HEK293 (cell line): ENCODE measurements around the gene ANTKMT.
A peak's percentile ranks its signal among the peaks of the same experiment; 100 is the strongest.

Experiments
- EGR2 ChIP-seq: fragments of 450-650 bp; formaldehyde crosslinking; IDR thresholded peaks from 2 replicates; pipeline ENCODE4 v1.5.1; 2016; ENCODE audit warnings: low read depth, missing biosample characterization, missing genetic modification characterization
- GFI1B ChIP-seq: fragments of 450-650 bp; formaldehyde crosslinking; IDR thresholded peaks from 2 replicates; pipeline ENCODE4 v1.5.1; 2016; ENCODE audit warnings: missing biosample characterization, missing genetic modification characterization
- GLIS1 ChIP-seq: fragments of 450-650 bp; formaldehyde crosslinking; IDR thresholded peaks from 2 replicates; pipeline ENCODE4 v1.5.1; 2016; ENCODE audit warnings: missing biosample characterization, missing genetic modification characterization
- GLIS2 ChIP-seq: fragments of 450-650 bp; formaldehyde crosslinking; IDR thresholded peaks from 2 replicates; pipeline ENCODE4 v1.5.1; 2016; ENCODE audit warnings: missing biosample characterization, missing genetic modification characterization
- IKZF3 ChIP-seq: fragments of 450-650 bp; IDR thresholded peaks from 2 replicates; pipeline ENCODE4 v1.5.0; 2018; ENCODE audit warnings: missing biosample characterization, mild to moderate bottlenecking, missing genetic modification characterization, moderate library complexity
- MYNN ChIP-seq: fragments of 450-650 bp; formaldehyde crosslinking; IDR thresholded peaks from 2 replicates; pipeline ENCODE4 v1.5.1; 2016; ENCODE audit warnings: missing biosample characterization, missing genetic modification characterization, borderline replicate concordance
- SP2 ChIP-seq: fragments of 450-650 bp; formaldehyde crosslinking; IDR thresholded peaks from 2 replicates; pipeline ENCODE4 v1.5.1; 2016; ENCODE audit warnings: missing biosample characterization, missing genetic modification characterization
- SP3 ChIP-seq: fragments of 450-650 bp; formaldehyde crosslinking; IDR thresholded peaks from 2 replicates; pipeline ENCODE4 v1.5.1; 2016; ENCODE audit warnings: missing biosample characterization, missing genetic modification characterization
- SP7 ChIP-seq: fragments of 450-650 bp; formaldehyde crosslinking; IDR thresholded peaks from 2 replicates; pipeline ENCODE4 v1.5.1; 2016; ENCODE audit warnings: missing biosample characterization, missing genetic modification characterization
- ZBTB7A ChIP-seq: fragments of 450-650 bp; formaldehyde crosslinking; IDR thresholded peaks from 2 replicates; pipeline ENCODE4 v1.5.1; 2016; ENCODE audit warnings: low read depth, missing biosample characterization, missing genetic modification characterization
- ZFP37 ChIP-seq: fragments of 450-650 bp; formaldehyde crosslinking; IDR thresholded peaks from 2 replicates; pipeline ENCODE4 v1.5.1; 2016; ENCODE audit warnings: missing biosample characterization, missing genetic modification characterization
- ZNF211 ChIP-seq: fragments of 450-650 bp; formaldehyde crosslinking; IDR thresholded peaks from 2 replicates; pipeline ENCODE4 v1.5.1; 2016; ENCODE audit warnings: low read depth, missing biosample characterization, missing genetic modification characterization
- ZNF24 ChIP-seq: fragments of 450-650 bp; formaldehyde crosslinking; IDR thresholded peaks from 2 replicates; pipeline ENCODE4 v1.5.1; 2016; ENCODE audit warnings: missing biosample characterization, missing genetic modification characterization
- ZNF311 ChIP-seq: fragments of 450-650 bp; formaldehyde crosslinking; IDR thresholded peaks from 2 replicates; pipeline ENCODE4 v1.5.1; 2017; ENCODE audit warnings: missing biosample characterization, missing genetic modification characterization, borderline replicate concordance
- ZNF324 ChIP-seq: fragments of 450-650 bp; formaldehyde crosslinking; IDR thresholded peaks from 2 replicates; pipeline ENCODE4 v1.5.1; 2016; ENCODE audit warnings: missing biosample characterization, missing genetic modification characterization
- ZNF350 ChIP-seq: fragments of 450-650 bp; formaldehyde crosslinking; IDR thresholded peaks from 2 replicates; pipeline ENCODE4 v1.5.0; 2017; ENCODE audit warnings: missing biosample characterization, mild to moderate bottlenecking, missing genetic modification characterization
- ZNF362 ChIP-seq: fragments of 450-650 bp; formaldehyde crosslinking; IDR thresholded peaks from 2 replicates; pipeline ENCODE4 v1.5.1; 2016; ENCODE audit warnings: missing biosample characterization, missing genetic modification characterization
- ZNF37A ChIP-seq: fragments of 450-650 bp; IDR thresholded peaks from 2 replicates; pipeline ENCODE4 v1.5.1; 2018; ENCODE audit warnings: missing biosample characterization, missing genetic modification characterization
- ZNF391 ChIP-seq: fragments of 450-650 bp; formaldehyde crosslinking; IDR thresholded peaks from 2 replicates; pipeline ENCODE4 v1.5.1; 2016; ENCODE audit warnings: low read depth, missing biosample characterization, missing genetic modification characterization, borderline replicate concordance
- ZNF423 ChIP-seq: fragments of 450-650 bp; formaldehyde crosslinking; IDR thresholded peaks from 2 replicates; pipeline ENCODE4 v1.5.1; 2016; ENCODE audit warnings: missing biosample characterization, missing genetic modification characterization
- ZNF544 ChIP-seq: fragments of 450-650 bp; formaldehyde crosslinking; IDR thresholded peaks from 2 replicates; pipeline ENCODE4 v1.5.0; 2017; ENCODE audit warnings: missing biosample characterization, missing genetic modification characterization
- ZNF580 ChIP-seq: fragments of 450-650 bp; formaldehyde crosslinking; IDR thresholded peaks from 2 replicates; pipeline ENCODE4 v1.5.1; 2016; ENCODE audit warnings: missing biosample characterization, missing genetic modification characterization
- ZNF610 ChIP-seq: fragments of 450-650 bp; formaldehyde crosslinking; IDR thresholded peaks from 2 replicates; pipeline ENCODE4 v1.5.1; 2016; ENCODE audit warnings: missing biosample characterization, missing genetic modification characterization, borderline replicate concordance
- ZNF629 ChIP-seq: fragments of 450-650 bp; formaldehyde crosslinking; IDR thresholded peaks from 2 replicates; pipeline ENCODE4 v1.5.1; 2017; ENCODE audit warnings: missing biosample characterization, missing genetic modification characterization
- ZNF645 ChIP-seq: fragments of 450-650 bp; formaldehyde crosslinking; IDR thresholded peaks from 2 replicates; pipeline ENCODE4; 2016; ENCODE audit warnings: missing biosample characterization, missing genetic modification characterization
- ZNF76 ChIP-seq: fragments of 450-650 bp; formaldehyde crosslinking; IDR thresholded peaks from 2 replicates; pipeline ENCODE4; 2016; ENCODE audit warnings: low read depth, missing biosample characterization, missing genetic modification characterization, borderline replicate concordance
- ZNF776 ChIP-seq: fragments of 450-650 bp; formaldehyde crosslinking; IDR thresholded peaks from 2 replicates; pipeline ENCODE4 v1.5.0; 2017; ENCODE audit warnings: missing biosample characterization, missing genetic modification characterization, borderline replicate concordance
- TF ChIP-seq, protein P1 (sequence below): fragments of 450-650 bp; formaldehyde crosslinking; IDR thresholded peaks from 2 replicates; pipeline ENCODE4 v1.5.1; 2016; ENCODE audit warnings: missing biosample characterization, missing genetic modification characterization
- TF ChIP-seq, protein P2 (sequence below): fragments of 450-650 bp; formaldehyde crosslinking; IDR thresholded peaks from 2 replicates; pipeline ENCODE4 v1.5.1; 2016; ENCODE audit warnings: missing biosample characterization, missing genetic modification characterization
- TF ChIP-seq, protein P3 (sequence below): fragments of 450-650 bp; formaldehyde crosslinking; IDR thresholded peaks from 2 replicates; pipeline ENCODE4 v1.5.1; 2016; ENCODE audit warnings: missing biosample characterization, missing genetic modification characterization

Gene ANTKMT

DNA sequence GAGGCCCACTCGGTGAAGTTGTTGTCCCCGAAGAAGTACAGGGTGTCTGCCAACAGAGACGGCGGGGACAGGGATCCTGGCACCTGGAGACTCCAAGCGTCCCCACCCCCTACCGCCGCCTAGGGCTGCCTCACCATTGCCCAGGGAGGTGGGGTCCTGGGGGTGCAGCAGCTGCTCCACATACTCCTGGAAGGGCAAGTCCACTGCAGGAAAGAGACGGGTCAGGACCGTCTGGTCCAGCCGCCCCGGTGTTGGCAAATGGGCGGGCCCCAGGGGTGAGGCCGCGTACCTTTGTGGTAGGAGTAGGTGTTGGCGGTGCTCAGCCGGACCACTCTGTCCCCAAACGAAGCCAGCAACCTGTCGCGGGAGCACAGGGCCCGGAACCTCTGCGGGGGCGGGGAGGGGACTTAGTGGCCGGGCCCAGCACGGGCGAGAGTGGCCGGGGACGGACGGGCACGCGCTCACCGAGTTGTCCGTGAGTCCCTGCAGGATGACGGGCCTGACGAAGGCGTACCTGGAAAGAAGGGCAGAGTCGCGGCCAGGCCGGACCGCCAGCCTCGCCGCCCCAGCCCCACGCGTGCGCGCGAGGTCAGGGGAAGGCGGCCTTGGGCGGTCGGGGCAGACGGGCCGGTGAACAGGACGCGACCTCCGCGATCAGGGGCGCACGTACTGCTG, 37.4 kb upstream of the ANTKMT start (continued):
- TF ChIP-seq ZNF645 (tag by site-specific recombination) (0 out of 2 replicates have a peak, but pooled peaks have one; percentile 55), IKZF3 (tag by site-specific recombination) (peak; percentile 7; the same call in 1 of the 2 replicates), ZNF324 (peak; percentile 66; the same call in 1 of the 2 replicates), ZNF610 (tag by site-specific recombination) (peak; percentile 45; the same call in 1 of the 2 replicates), ZNF580 (tag by site-specific recombination) (no peak), MYNN (peak; percentile 39; the same call in 1 of the 2 replicates), ZNF776 (tag by site-specific recombination) (no peak), ZNF629 (tag by site-specific recombination) (0 out of 2 replicates have a peak, but pooled peaks have one; percentile 2), ZNF211 (no peak), GLIS2 (tag by site-specific recombination) (peak; percentile 68; the same call in 1 of the 2 replicates), SP2 (tag by site-specific recombination) (peak; percentile 69), ZNF423 (tag by site-specific recombination) (no peak), ZBTB7A (tag by site-specific recombination) (peak; percentile 67; the same call in 1 of the 2 replicates), EGR2 (peak; percentile 82; the same call in 1 of the 2 replicates), GLIS1 (tag by site-specific recombination) (peak; percentile 38), ZFP37 (peak; percentile 90; the same call in 1 of the 2 replicates), ZNF391 (tag by site-specific recombination) (peak; percentile 59; the same call in 1 of the 2 replicates), ZNF362 (tag by site-specific recombination) (no peak), SP7 (tag by site-specific recombination) (peak; percentile 35; the same call in 1 of the 2 replicates), GFI1B (tag by site-specific recombination) (peak; percentile 4; the same call in 1 of the 2 replicates), ZNF311 (tag by site-specific recombination) (no peak), ZNF544 (tag by site-specific recombination) (no peak), SP3 (tag by site-specific recombination) (peak; percentile 61), ZNF350 (tag by site-specific recombination) (no peak), ZNF24 (tag by site-specific recombination) (peak; percentile 29; the same call in 1 of the 2 replicates), ZNF37A (tag by site-specific recombination) (no peak), ZNF76 (no peak)
- TF ChIP-seq, protein P1, sequence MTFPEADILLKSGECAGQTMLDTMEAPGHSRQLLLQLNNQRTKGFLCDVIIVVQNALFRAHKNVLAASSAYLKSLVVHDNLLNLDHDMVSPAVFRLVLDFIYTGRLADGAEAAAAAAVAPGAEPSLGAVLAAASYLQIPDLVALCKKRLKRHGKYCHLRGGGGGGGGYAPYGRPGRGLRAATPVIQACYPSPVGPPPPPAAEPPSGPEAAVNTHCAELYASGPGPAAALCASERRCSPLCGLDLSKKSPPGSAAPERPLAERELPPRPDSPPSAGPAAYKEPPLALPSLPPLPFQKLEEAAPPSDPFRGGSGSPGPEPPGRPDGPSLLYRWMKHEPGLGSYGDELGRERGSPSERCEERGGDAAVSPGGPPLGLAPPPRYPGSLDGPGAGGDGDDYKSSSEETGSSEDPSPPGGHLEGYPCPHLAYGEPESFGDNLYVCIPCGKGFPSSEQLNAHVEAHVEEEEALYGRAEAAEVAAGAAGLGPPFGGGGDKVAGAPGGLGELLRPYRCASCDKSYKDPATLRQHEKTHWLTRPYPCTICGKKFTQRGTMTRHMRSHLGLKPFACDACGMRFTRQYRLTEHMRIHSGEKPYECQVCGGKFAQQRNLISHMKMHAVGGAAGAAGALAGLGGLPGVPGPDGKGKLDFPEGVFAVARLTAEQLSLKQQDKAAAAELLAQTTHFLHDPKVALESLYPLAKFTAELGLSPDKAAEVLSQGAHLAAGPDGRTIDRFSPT (tag by site-specific recombination), result peak; percentile 90; the same call in 1 of the 2 replicates
- TF ChIP-seq, protein P2, sequence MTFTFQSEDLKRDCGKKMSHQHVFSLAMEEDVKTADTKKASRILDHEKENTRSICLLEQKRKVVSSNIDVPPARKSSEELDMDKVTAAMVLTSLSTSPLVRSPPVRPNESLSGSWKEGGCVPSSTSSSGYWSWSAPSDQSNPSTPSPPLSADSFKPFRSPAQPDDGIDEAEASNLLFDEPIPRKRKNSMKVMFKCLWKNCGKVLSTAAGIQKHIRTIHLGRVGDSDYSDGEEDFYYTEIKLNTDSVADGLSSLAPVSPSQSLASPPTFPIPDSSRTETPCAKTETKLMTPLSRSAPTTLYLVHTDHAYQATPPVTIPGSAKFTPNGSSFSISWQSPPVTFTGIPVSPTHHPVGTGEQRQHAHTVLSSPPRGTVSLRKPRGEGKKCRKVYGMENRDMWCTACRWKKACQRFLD (tag by site-specific recombination), result no peak
- TF ChIP-seq, protein P3, sequence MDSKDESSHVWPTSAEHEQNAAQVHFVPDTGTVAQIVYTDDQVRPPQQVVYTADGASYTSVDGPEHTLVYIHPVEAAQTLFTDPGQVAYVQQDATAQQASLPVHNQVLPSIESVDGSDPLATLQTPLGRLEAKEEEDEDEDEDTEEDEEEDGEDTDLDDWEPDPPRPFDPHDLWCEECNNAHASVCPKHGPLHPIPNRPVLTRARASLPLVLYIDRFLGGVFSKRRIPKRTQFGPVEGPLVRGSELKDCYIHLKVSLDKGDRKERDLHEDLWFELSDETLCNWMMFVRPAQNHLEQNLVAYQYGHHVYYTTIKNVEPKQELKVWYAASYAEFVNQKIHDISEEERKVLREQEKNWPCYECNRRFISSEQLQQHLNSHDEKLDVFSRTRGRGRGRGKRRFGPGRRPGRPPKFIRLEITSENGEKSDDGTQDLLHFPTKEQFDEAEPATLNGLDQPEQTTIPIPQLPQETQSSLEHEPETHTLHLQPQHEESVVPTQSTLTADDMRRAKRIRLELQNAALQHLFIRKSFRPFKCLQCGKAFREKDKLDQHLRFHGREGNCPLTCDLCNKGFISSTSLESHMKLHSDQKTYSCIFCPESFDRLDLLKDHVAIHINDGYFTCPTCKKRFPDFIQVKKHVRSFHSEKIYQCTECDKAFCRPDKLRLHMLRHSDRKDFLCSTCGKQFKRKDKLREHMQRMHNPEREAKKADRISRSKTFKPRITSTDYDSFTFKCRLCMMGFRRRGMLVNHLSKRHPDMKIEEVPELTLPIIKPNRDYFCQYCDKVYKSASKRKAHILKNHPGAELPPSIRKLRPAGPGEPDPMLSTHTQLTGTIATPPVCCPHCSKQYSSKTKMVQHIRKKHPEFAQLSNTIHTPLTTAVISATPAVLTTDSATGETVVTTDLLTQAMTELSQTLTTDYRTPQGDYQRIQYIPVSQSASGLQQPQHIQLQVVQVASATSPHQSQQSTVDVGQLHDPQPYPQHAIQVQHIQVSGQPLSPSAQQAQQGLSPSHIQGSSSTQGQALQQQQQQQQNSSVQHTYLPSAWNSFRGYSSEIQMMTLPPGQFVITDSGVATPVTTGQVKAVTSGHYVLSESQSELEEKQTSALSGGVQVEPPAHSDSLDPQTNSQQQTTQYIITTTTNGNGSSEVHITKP (tag by site-specific recombination), result peak; percentile 96
